Osteocyte (in vitro differentiated cells): ENCODE data around the gene JAKMIP1. TPM values are rescaled to one million over a fixed set of nuclear protein-coding genes. Genes with fewer than 3 reads are reported as not detected.

Source experiments
- DNase-seq: peaks from one replicate; pipeline ENCODE4 v3.0.0; 2021; ENCODE audit warnings: mixed read lengths; ENCODE audit not compliant: unreplicated experiment; ENCODE audit errors: extremely low spot score
- H3K27ac Mint-ChIP-seq: one replicate; pipeline ENCODE4 v1.8.0; 2021; ENCODE audit warnings: mild to moderate bottlenecking, mixed read lengths; ENCODE audit not compliant: unreplicated experiment
- H3K27me3 Mint-ChIP-seq: one replicate; pipeline ENCODE4 v1.8.0; 2021; ENCODE audit warnings: mixed read lengths; ENCODE audit not compliant: unreplicated experiment
- H3K36me3 Mint-ChIP-seq: one replicate; pipeline ENCODE4 v1.8.0; 2021; ENCODE audit warnings: mixed read lengths; ENCODE audit not compliant: unreplicated experiment
- H3K4me1 Mint-ChIP-seq: one replicate; pipeline ENCODE4 v1.8.0; 2021; ENCODE audit warnings: mixed read lengths; ENCODE audit not compliant: unreplicated experiment
- H3K4me3 Mint-ChIP-seq: one replicate; pipeline ENCODE4 v1.8.0; 2021; ENCODE audit warnings: mild to moderate bottlenecking, moderate library complexity, mixed read lengths; ENCODE audit not compliant: unreplicated experiment
- H3K9me3 Mint-ChIP-seq: one replicate; pipeline ENCODE4 v1.8.0; 2021; ENCODE audit warnings: mixed read lengths; ENCODE audit not compliant: unreplicated experiment
- CTCF ChIP-seq: fragments of 200-600 bp; sonication (generic); IDR thresholded peaks from 2 replicates; pipeline ENCODE4 v1.5.0; 2021; ENCODE audit warnings: antibody characterized with exemption, mild to moderate bottlenecking, moderate library complexity
- total RNA-seq: library from RNA; stranded (reverse); gene quantifications from 2 replicates; pipeline ENCODE4 v1.2.1, GENCODE V29; 2021

The JAKMIP1 gene
- total RNA-seq, 1 donor from 2014 or later = not detected

GRCh38 chr4:6222761-6223292, 22.5 kb upstream of the JAKMIP1 start:
- Mint-ChIP-seq H3K27ac (no peak overlapping the region), H3K4me1 (peaks cover 2% of the 10 kb centered on the region), H3K36me3 (no peaks in the 10 kb centered on the region), H3K4me3 (no peak overlapping the region), H3K27me3 (peaks cover 49% of the 10 kb centered on the region), H3K9me3 (no peaks in the 10 kb centered on the region)
- DNase-seq = peak; percentile 57
- no peak for TF ChIP-seq CTCF

- Mint-ChIP-seq H3K9me3 (no peaks in the 10 kb centered on the region), H3K27ac (no peak overlapping the region), H3K4me3 (no peak overlapping the region), H3K36me3 (no peaks in the 10 kb centered on the region), H3K4me1 (peaks cover 2% of the 10 kb centered on the region), H3K27me3 (peaks cover 56% of the 10 kb centered on the region)
- no peak for TF ChIP-seq CTCF
- DNase-seq = peak; percentile 82
These were observed 21.8 kb upstream of the JAKMIP1 start for GRCh38 chr4:6221851-6222760.

- no peaks in the 10 kb centered on the region for H3K36me3 Mint-ChIP-seq
- no peak for TF ChIP-seq CTCF
- DNase-seq = peak; percentile 44
- no peak overlapping the region for H3K27ac Mint-ChIP-seq
- H3K9me3 Mint-ChIP-seq = no peaks in the 10 kb centered on the region
- peaks cover 2% of the 10 kb centered on the region for H3K4me1 Mint-ChIP-seq
- H3K27me3 Mint-ChIP-seq = peaks cover 61% of the 10 kb centered on the region
- no peak overlapping the region for H3K4me3 Mint-ChIP-seq
These were observed 21.0 kb upstream of the JAKMIP1 start for GRCh38 chr4:6221301-6221850.

- H3K4me1 Mint-ChIP-seq = peaks cover 2% of the 10 kb centered on the region
- DNase-seq = peak; percentile 2
- H3K27me3 Mint-ChIP-seq = peaks cover 55% of the 10 kb centered on the region
- no peak overlapping the region for H3K4me3 Mint-ChIP-seq
- H3K27ac Mint-ChIP-seq = no peak overlapping the region
- no peak for TF ChIP-seq CTCF
- H3K36me3 Mint-ChIP-seq = no peaks in the 10 kb centered on the region
- no peaks in the 10 kb centered on the region for H3K9me3 Mint-ChIP-seq
These were observed 17.5 kb upstream of the JAKMIP1 start for GRCh38 chr4:6217716-6218381.
